Transverse colon (tissue), 3 donors: ENCODE data around the gene DHX34.

ENCODE experiments used
- EP300 ChIP-seq: sonication (generic); formaldehyde crosslinking; IDR thresholded peaks from one replicate; pipeline ENCODE4 v1.6.1; 2017; ENCODE audit warnings: antibody characterized with exemption, low read depth
- POLR2A ChIP-seq: fragments of 450-650 bp; IDR thresholded peaks from one replicate; pipeline ENCODE4 v1.6.1; 2016; ENCODE audit warnings: antibody characterized with exemption, mild to moderate bottlenecking, moderate library complexity
- TF ChIP-seq, protein P1 (sequence below), 5 experiments: fragments of 200-600 bp in 3 of 5; fragments of 450-650 bp in 2 of 5; sonication (generic) in 3 of 5; IDR thresholded peaks; 1 replicate in 2 of 5; 2 replicates in 3 of 5; pipeline ENCODE4 v1.5.1; 2016 to 2017; ENCODE audit warnings: antibody characterized with exemption in 5 of 5, inconsistent platforms in 3 of 5, mild to moderate bottlenecking in 2 of 5, moderate library complexity in 1 of 5

DNA sequence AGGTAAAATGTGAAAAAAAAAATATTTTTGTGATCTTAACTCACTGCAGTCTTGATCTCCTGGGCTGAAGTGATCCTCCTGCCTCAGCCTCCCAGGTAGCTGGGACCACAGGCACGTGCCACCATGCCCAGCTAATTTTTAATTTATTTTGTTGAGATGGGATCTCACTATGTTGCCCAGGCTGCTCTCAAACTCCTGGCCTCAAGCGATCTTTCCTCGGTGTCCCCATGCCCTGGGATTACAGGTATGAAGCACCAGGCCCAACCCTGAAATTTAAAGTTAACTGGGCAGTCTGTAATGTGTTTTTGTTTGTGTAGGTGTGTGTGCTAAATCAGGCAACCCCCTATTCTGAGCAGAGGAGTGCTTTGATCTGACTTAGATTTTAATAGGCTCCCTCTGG lies 42.8 kb upstream of the DHX34 start:
- TF ChIP-seq POLR2A (no peak), EP300 (no peak)
- TF ChIP-seq, protein P1, sequence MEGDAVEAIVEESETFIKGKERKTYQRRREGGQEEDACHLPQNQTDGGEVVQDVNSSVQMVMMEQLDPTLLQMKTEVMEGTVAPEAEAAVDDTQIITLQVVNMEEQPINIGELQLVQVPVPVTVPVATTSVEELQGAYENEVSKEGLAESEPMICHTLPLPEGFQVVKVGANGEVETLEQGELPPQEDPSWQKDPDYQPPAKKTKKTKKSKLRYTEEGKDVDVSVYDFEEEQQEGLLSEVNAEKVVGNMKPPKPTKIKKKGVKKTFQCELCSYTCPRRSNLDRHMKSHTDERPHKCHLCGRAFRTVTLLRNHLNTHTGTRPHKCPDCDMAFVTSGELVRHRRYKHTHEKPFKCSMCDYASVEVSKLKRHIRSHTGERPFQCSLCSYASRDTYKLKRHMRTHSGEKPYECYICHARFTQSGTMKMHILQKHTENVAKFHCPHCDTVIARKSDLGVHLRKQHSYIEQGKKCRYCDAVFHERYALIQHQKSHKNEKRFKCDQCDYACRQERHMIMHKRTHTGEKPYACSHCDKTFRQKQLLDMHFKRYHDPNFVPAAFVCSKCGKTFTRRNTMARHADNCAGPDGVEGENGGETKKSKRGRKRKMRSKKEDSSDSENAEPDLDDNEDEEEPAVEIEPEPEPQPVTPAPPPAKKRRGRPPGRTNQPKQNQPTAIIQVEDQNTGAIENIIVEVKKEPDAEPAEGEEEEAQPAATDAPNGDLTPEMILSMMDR (IDR thresholded peaks at IDR 0.05) = no peak
